Measurements from ENCODE around the gene OR4S2. TPM values are rescaled to one million over a fixed set of nuclear protein-coding genes. Genes with fewer than 3 reads are reported as not detected.

OR4S2 gene
- total RNA-seq, 1 experiment from 2014 or later = not detected

GRCh38 chr11:55701429-55701828 lies 53.3 kb downstream of the OR4S2 start:
- Mint-ChIP-seq H3K4me3 (ENCODE audit: unreplicated experiment) (no peak overlapping the region), H3K27ac (ENCODE audit: low read depth, unreplicated experiment) (no peak overlapping the region), H3K9me3 (ENCODE audit: unreplicated experiment) (peaks cover 34% of the 10 kb centered on the region), H3K27me3 (ENCODE audit: insufficient read depth, unreplicated experiment) (no peaks in the 10 kb centered on the region), H3K4me1 (ENCODE audit: insufficient read depth, unreplicated experiment) (no peaks in the 10 kb centered on the region), H3K36me3 (ENCODE audit: insufficient read depth, unreplicated experiment) (no peaks in the 10 kb centered on the region)
- ChIA-PET CTCF (interaction anchor here (0.6 kb wide), 2 partner anchors 373 to 521 kb away, joined by 3 read pairs; no protein-coding TSS in a partner anchor), POLR2A (no interaction called here)
- intact Hi-C loops (cut with micrococcal nuclease) = no loop called here
- DNase-seq (ENCODE audit: unreplicated experiment) = no peak
- no TSS peak for BruUV-seq (replicated peaks)
- TF ChIP-seq CTCF (IDR thresholded peaks at IDR 0.05; ENCODE audit: unreplicated experiment) = no peak

Other genes with a start within 250 kb of the OR4S2 start
- gene OR4C15, start 93.9 kb upstream of the OR4S2 start, total RNA-seq (2022) = not detected in 2 replicates
- not detected in 2 replicates for gene OR4C16, start 76.2 kb upstream of the OR4S2 start, total RNA-seq (2022)
- not detected in 2 replicates for gene OR4C11, start 40.7 kb upstream of the OR4S2 start, total RNA-seq (2022)
- gene OR4P4, start 13.2 kb upstream of the OR4S2 start, total RNA-seq (2022) = not detected in 2 replicates
- gene OR4C6, start 13.9 kb downstream of the OR4S2 start, total RNA-seq (2022) = not detected in 2 replicates
- not detected in 2 replicates for gene OR5D13, start 125.1 kb downstream of the OR4S2 start, total RNA-seq (2022)
- not detected in 2 replicates for gene OR5D14, start 147.2 kb downstream of the OR4S2 start, total RNA-seq (2022)
- gene OR5L1, start 163.0 kb downstream of the OR4S2 start, total RNA-seq (2022) = not detected in 2 replicates
- not detected in 2 replicates for gene OR5D18, start 171.3 kb downstream of the OR4S2 start, total RNA-seq (2022)
- gene OR5L2, start 178.9 kb downstream of the OR4S2 start, total RNA-seq (2022) = not detected in 2 replicates
- gene OR5D16, start 190.4 kb downstream of the OR4S2 start, total RNA-seq (2022) = not detected in 2 replicates
- not detected in 2 replicates for gene TRIM51, start 235.0 kb downstream of the OR4S2 start, total RNA-seq (2022)